ENCODE data around the gene PCP4. TPM values are rescaled to one million over a fixed set of nuclear protein-coding genes. Genes with fewer than 3 reads are reported as not detected.

PCP4 gene
- total and polyA plus RNA-seq, 4 donors, result 3.2 to 3.9 TPM; not detected in 2

DNA sequence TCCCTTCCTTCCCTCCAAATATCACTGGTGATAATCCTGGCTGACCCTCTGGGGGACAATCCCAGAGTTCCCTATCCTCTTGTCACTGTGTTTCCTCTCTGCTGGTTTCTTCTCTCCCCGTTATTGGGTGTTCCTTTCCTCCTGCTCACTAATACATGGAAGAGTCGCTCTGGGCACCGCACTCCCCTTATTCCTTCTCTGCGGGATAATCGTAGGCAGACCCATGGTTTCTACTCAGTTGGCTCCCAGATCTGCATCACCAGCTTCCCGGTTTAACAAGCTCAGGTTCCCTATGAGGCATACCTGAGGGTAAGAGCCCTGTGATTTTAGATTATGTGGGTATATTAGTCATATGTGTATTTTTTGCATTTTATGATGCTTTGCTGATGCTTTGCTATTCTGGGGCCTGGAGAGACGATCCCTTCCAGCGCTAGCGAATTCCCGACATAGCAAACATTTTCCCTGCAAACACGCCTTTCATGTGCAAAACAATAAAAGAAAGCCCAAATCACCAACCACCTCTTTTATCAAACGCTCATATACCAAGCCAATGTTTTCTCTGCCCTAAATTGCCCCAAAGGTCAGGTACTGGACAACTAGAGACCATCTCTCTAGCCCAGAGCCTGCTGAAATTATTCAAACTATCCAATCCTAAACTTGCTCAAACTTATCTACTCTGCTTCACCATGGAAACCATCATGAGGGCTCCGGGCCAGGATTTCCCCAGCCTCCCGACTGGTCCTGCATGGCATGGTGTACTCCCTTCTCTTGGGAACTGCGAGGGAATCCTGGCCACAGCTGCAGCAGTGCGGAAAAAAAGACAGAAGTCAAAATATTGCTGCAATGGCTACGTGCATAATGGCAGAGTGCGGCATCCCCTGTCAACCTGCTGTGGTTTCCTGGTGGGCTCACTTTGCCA is 84.2 kb downstream of the PCP4 start:
- WGBS, 2 donors, result 50 to 55% methylated on average over 18 of the region's 18 CpGs
- Histone ChIP-seq H3K27me3 (ENCODE audit: control insufficient read depth in 1 of 2, insufficient read depth in 2 of 2, low read length in 1 of 2) (no peaks in the 10 kb centered on the region), H3K9me3 (ENCODE audit: control insufficient read depth, low read length) (peaks cover 2% of the 10 kb centered on the region), H3K4me1 (ENCODE audit: control insufficient read depth in 1 of 2, insufficient read depth in 2 of 2, low read length in 2 of 2) (no peaks in the 10 kb centered on the region), H3K27ac (ENCODE audit: low read depth in 1 of 2, low read length in 2 of 2) (no peak overlapping the region), H3K4me3 (ENCODE audit: low read length in 2 of 2) (no peak overlapping the region), H3K36me3 (ENCODE audit: control insufficient read depth in 1 of 2, insufficient read depth in 2 of 2, low read length in 1 of 2) (no peaks in the 10 kb centered on the region)
- DNase-seq, result no peak
- intact Hi-C loops (cut with DNase I), result no loop called here
- no peak for ATAC-seq (ENCODE audit: low FRiP score)

DNA sequence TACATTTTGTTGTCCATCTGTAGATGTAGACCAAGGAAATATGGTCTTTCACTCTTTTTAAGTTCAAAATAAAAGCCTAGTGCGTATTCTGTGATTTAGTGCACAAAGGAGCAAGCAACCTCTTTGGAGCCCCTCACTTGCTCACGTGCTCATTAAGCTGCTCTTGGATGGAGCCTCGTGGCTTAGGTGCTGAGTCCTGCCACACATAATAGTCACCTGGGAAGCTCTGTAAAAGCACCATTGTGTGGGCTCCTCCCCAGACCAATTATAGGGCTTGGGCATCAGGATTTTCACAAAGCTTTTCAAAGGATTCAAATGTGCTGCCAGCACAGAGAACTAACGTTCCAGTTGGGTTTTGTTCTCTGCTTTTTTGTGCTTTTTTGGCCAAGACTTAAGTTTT is 85.0 kb downstream of the PCP4 start:
- no peaks in the 10 kb centered on the region for H3K27me3 ChIP-seq (ENCODE audit: control insufficient read depth in 1 of 2, insufficient read depth in 2 of 2, low read length in 1 of 2)
- H3K9me3 ChIP-seq (ENCODE audit: control insufficient read depth, low read length), result peaks cover 2% of the 10 kb centered on the region
- intact Hi-C loops (cut with DNase I), result no loop called here
- DNase-seq (no peak), ATAC-seq (ENCODE audit: low FRiP score) (no peak)
- H3K4me3 ChIP-seq (ENCODE audit: low read length in 2 of 2), result no peak overlapping the region
- H3K36me3 ChIP-seq (ENCODE audit: control insufficient read depth in 1 of 2, insufficient read depth in 2 of 2, low read length in 1 of 2), result no peaks in the 10 kb centered on the region
- no peaks in the 10 kb centered on the region for H3K4me1 ChIP-seq (ENCODE audit: control insufficient read depth in 1 of 2, insufficient read depth in 2 of 2, low read length in 2 of 2)
- no peak overlapping the region for H3K27ac ChIP-seq (ENCODE audit: low read depth in 1 of 2, low read length in 2 of 2)
- WGBS, 2 donors, result 46 to 61% methylated on average over 4 of the region's 4 CpGs

GRCh38 chr21:39954570-39954969 is 87.3 kb downstream of the PCP4 start:
- 86% methylated on average over 10 of the region's 10 CpGs for WGBS, 2 donors
- H3K36me3 ChIP-seq (ENCODE audit: control insufficient read depth in 1 of 2, insufficient read depth in 2 of 2, low read length in 1 of 2), result no peaks in the 10 kb centered on the region
- DNase-seq, result no peak
- H3K4me3 ChIP-seq (ENCODE audit: low read length in 2 of 2), result no peak overlapping the region
- intact Hi-C loops (cut with DNase I), result no loop called here
- no peaks in the 10 kb centered on the region for H3K27me3 ChIP-seq (ENCODE audit: control insufficient read depth in 1 of 2, insufficient read depth in 2 of 2, low read length in 1 of 2)
- H3K27ac ChIP-seq (ENCODE audit: low read depth in 1 of 2, low read length in 2 of 2), result no peak overlapping the region
- H3K9me3 ChIP-seq (ENCODE audit: control insufficient read depth, low read length), result peaks cover 2% of the 10 kb centered on the region
- ATAC-seq (ENCODE audit: low FRiP score), result no peak
- H3K4me1 ChIP-seq (ENCODE audit: control insufficient read depth in 1 of 2, insufficient read depth in 2 of 2, low read length in 2 of 2), result no peaks in the 10 kb centered on the region

DNA sequence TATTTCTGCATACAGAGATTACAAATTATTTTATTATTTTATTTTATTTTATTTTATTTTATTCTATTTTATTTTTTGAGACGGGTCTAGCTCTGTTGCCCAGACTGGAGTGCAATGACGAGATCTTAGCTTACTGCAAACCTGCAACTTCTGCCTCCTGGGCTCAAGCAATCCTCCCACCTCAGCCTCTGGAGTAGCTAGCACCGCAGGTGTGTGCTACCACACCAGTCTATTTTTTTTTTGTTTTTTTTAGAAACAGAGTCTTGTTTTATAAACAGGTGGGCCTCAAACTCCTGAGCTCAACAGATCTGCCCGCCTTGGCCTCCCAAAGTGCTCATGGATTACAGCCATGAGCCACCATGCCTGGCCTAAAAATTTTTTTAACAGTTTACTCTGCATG is 88.1 kb downstream of the PCP4 start:
- no peaks in the 10 kb centered on the region for H3K4me1 ChIP-seq (ENCODE audit: control insufficient read depth in 1 of 2, insufficient read depth in 2 of 2, low read length in 2 of 2)
- DNase-seq (no peak), ATAC-seq (ENCODE audit: low FRiP score) (no peak)
- intact Hi-C loops (cut with DNase I), result no loop called here
- H3K27me3 ChIP-seq (ENCODE audit: control insufficient read depth in 1 of 2, insufficient read depth in 2 of 2, low read length in 1 of 2), result no peaks in the 10 kb centered on the region
- H3K27ac ChIP-seq (ENCODE audit: low read depth in 1 of 2, low read length in 2 of 2), result no peak overlapping the region
- H3K36me3 ChIP-seq (ENCODE audit: control insufficient read depth in 1 of 2, insufficient read depth in 2 of 2, low read length in 1 of 2), result no peaks in the 10 kb centered on the region
- no peak overlapping the region for H3K4me3 ChIP-seq (ENCODE audit: low read length in 2 of 2)
- H3K9me3 ChIP-seq (ENCODE audit: control insufficient read depth, low read length), result peaks cover under 1% of the 10 kb centered on the region
- 93% methylated on average over 4 of the region's 4 CpGs for WGBS, 2 donors

- Histone ChIP-seq H3K4me1 (ENCODE audit: control insufficient read depth in 1 of 2, insufficient read depth in 2 of 2, low read length in 2 of 2) (no peaks in the 10 kb centered on the region), H3K27me3 (ENCODE audit: control insufficient read depth in 1 of 2, insufficient read depth in 2 of 2, low read length in 1 of 2) (no peaks in the 10 kb centered on the region), H3K27ac (ENCODE audit: low read depth in 1 of 2, low read length in 2 of 2) (no peak overlapping the region), H3K36me3 (ENCODE audit: control insufficient read depth in 1 of 2, insufficient read depth in 2 of 2, low read length in 1 of 2) (no peaks in the 10 kb centered on the region), H3K4me3 (ENCODE audit: low read length in 2 of 2) (no peak overlapping the region), H3K9me3 (ENCODE audit: control insufficient read depth, low read length) (peaks cover 4% of the 10 kb centered on the region)
- ATAC-seq (ENCODE audit: low FRiP score) (no peak), DNase-seq (no peak)
- 91 to 92% methylated on average over 4 of the region's 4 CpGs for WGBS, 2 donors
- intact Hi-C loops (cut with DNase I), result no loop called here
Observed at GRCh38 chr21:39956586-39956985, 89.3 kb downstream of the PCP4 start.

GRCh38 chr21:39958731-39959130 is 91.5 kb downstream of the PCP4 start:
- DNase-seq (no peak), ATAC-seq (ENCODE audit: low FRiP score) (no peak)
- H3K4me3 ChIP-seq (ENCODE audit: low read length in 2 of 2), result no peak overlapping the region
- peaks cover 4% of the 10 kb centered on the region for H3K9me3 ChIP-seq (ENCODE audit: control insufficient read depth, low read length)
- no peaks in the 10 kb centered on the region for H3K27me3 ChIP-seq (ENCODE audit: control insufficient read depth in 1 of 2, insufficient read depth in 2 of 2, low read length in 1 of 2)
- WGBS, 2 donors, result 73 to 77% methylated on average over 2 of the region's 2 CpGs
- H3K27ac ChIP-seq (ENCODE audit: low read depth in 1 of 2, low read length in 2 of 2), result no peak overlapping the region
- no peaks in the 10 kb centered on the region for H3K36me3 ChIP-seq (ENCODE audit: control insufficient read depth in 1 of 2, insufficient read depth in 2 of 2, low read length in 1 of 2)
- H3K4me1 ChIP-seq (ENCODE audit: control insufficient read depth in 1 of 2, insufficient read depth in 2 of 2, low read length in 2 of 2), result no peaks in the 10 kb centered on the region
- intact Hi-C loops (cut with DNase I), result no loop called here

GRCh38 chr21:39961251-39961650 is 94.0 kb downstream of the PCP4 start:
- DNase-seq, result no peak
- intact Hi-C loops (cut with DNase I), result no loop called here
- no peak overlapping the region for H3K4me3 ChIP-seq (ENCODE audit: low read length in 2 of 2)
- H3K36me3 ChIP-seq (ENCODE audit: control insufficient read depth in 1 of 2, insufficient read depth in 2 of 2, low read length in 1 of 2), result no peaks in the 10 kb centered on the region
- H3K4me1 ChIP-seq (ENCODE audit: control insufficient read depth in 1 of 2, insufficient read depth in 2 of 2, low read length in 2 of 2), result no peaks in the 10 kb centered on the region
- WGBS, 2 donors, result 67 to 73% methylated on average over 1 of the region's 1 CpG
- H3K27ac ChIP-seq (ENCODE audit: low read depth in 1 of 2, low read length in 2 of 2), result no peak overlapping the region
- peaks cover 4% of the 10 kb centered on the region for H3K9me3 ChIP-seq (ENCODE audit: control insufficient read depth, low read length)
- no peaks in the 10 kb centered on the region for H3K27me3 ChIP-seq (ENCODE audit: control insufficient read depth in 1 of 2, insufficient read depth in 2 of 2, low read length in 1 of 2)
- no peak for ATAC-seq (ENCODE audit: low FRiP score)

DNA sequence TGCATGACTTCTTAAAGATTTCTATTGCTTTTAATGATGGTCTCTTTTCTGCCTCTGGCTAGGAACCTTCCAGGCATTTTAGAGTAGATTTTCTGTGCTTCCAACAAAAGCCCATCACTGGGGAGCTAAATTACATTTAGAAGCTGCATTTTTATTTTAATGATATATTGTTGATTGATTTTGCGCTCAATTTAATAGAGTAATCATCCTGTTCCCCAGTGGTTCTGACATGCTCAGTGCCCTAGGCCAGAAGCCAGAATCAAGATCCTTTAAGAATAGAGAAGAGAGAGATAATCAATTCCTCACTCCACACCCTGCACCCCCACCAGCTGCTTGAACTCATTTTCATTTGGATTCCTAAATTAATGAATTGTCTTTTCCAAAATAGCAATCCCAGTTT is 97.8 kb downstream of the PCP4 start:
- intact Hi-C loops (cut with DNase I), result no loop called here

DNA sequence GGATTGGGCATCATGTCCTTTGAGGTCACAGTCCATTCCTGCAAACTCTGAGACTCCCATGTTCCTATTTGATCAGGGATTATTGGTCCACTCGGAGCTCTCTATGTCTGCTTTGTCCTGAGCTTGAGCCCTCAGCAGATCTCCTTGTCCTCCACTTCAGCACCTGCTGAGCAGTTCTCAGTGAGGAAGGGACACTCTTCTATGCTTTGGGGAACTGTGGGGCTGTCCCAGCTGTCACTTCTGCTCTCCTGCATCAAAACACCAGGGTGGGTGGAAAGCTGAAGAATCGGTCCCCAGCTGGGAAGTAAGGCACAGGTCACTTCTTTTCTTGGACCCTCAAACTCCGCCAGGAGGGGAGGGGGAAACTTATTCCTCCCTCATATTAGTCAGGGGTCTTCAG is 99.5 kb downstream of the PCP4 start:
- ATAC-seq (ENCODE audit: low FRiP score), result no peak
- intact Hi-C loops (cut with DNase I), result no loop called here
- no peaks in the 10 kb centered on the region for H3K36me3 ChIP-seq (ENCODE audit: control insufficient read depth in 1 of 2, insufficient read depth in 2 of 2, low read length in 1 of 2)
- 76 to 83% methylated on average over 3 of the region's 3 CpGs for WGBS, 2 donors
- H3K27me3 ChIP-seq (ENCODE audit: control insufficient read depth in 1 of 2, insufficient read depth in 2 of 2, low read length in 1 of 2), result no peaks in the 10 kb centered on the region
- peaks cover 3% of the 10 kb centered on the region for H3K9me3 ChIP-seq (ENCODE audit: control insufficient read depth, low read length)
- no peak overlapping the region for H3K4me3 ChIP-seq (ENCODE audit: low read length in 2 of 2)
- no peaks in the 10 kb centered on the region for H3K4me1 ChIP-seq (ENCODE audit: control insufficient read depth in 1 of 2, insufficient read depth in 2 of 2, low read length in 2 of 2)
- DNase-seq, result no peak
- H3K27ac ChIP-seq (ENCODE audit: low read depth in 1 of 2, low read length in 2 of 2), result no peak overlapping the region

More for the DNA sequence above, 97.8 kb downstream of the PCP4 start:
- DNase-seq (no peak), ATAC-seq (ENCODE audit: low FRiP score) (no peak)
- Histone ChIP-seq H3K4me1 (ENCODE audit: control insufficient read depth in 1 of 2, insufficient read depth in 2 of 2, low read length in 2 of 2) (no peaks in the 10 kb centered on the region), H3K9me3 (ENCODE audit: control insufficient read depth, low read length) (peaks cover 7% of the 10 kb centered on the region), H3K27me3 (ENCODE audit: control insufficient read depth in 1 of 2, insufficient read depth in 2 of 2, low read length in 1 of 2) (no peaks in the 10 kb centered on the region), H3K27ac (ENCODE audit: low read depth in 1 of 2, low read length in 2 of 2) (no peak overlapping the region), H3K36me3 (ENCODE audit: control insufficient read depth in 1 of 2, insufficient read depth in 2 of 2, low read length in 1 of 2) (no peaks in the 10 kb centered on the region), H3K4me3 (ENCODE audit: low read length in 2 of 2) (no peak overlapping the region)
- 97 to 99% methylated on average over 1 of the region's 1 CpG for WGBS, 2 donors
